ENCODE results near the gene RPS18.

The RPS18 gene

DNA sequence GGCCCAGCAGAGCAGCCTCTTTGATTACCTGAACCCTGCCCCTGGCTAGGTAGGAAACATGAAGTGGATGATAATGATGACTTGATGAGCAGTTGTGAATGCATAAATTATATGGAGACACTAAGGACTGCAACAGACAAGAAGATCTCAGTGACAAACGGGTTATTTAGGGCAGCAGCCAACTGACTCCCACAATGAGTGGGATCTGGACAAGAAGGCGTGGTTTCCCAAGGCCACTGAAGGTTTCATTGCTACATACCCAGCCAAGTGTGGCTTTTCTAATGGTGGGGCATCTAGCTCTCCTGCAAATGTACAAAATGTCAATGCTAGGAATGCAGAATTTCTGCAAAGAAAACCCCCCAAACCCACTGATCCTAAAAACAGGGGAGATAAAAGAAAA lies 34.1 kb upstream of the RPS18 start:
- POLR2A ChIA-PET = interaction anchor here (1.0 to 1.6 kb wide), 4 partner anchors 9 to 266 kb away, joined by 3 to 6 read pairs (median 4); no protein-coding TSS in a partner anchor
- CTCF ChIA-PET = interaction anchor here (0.7 to 1.5 kb wide), 3 partner anchors 10 to 355 kb away, joined by 3 to 6 read pairs (median 4); no protein-coding TSS in a partner anchor
- no peak for DNase-seq (ENCODE audit: extremely low spot score)
- TF ChIP-seq LEF1 (IDR thresholded peaks at IDR 0.05; ENCODE audit: borderline replicate concordance) (no peak), HDGF (IDR thresholded peaks at IDR 0.05; ENCODE audit: borderline replicate concordance) (no peak), ARNT (IDR thresholded peaks at IDR 0.05) (no peak), FOXK2 (IDR thresholded peaks at IDR 0.05) (no peak), L3MBTL2 (conservative IDR thresholded peaks at IDR 0.05) (no peak)

DNA sequence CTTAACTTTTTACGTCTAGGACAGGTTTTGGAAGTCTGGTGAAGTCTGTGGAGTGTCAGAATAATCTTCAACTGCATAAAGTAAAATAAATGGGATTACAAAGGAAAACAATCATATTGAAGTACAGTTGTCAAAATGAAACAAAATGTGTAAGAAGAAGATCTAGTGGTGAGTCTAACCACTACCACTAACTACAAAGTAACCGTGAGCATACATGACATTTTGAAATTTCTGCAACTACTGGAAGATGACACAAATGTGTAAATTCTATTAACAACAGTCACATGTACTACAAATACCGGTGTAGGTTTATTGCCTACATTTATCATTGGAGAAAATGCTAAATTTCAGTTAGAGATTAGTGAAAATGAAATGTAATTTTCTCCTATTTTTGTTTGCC lies 29.9 kb upstream of the RPS18 start:
- POLR2A ChIA-PET = no interaction called here
- CTCF ChIA-PET = interaction anchor here (0.7 kb wide), 1 partner anchor 116 kb away, joined by 3 read pairs; no protein-coding TSS in a partner anchor

GRCh38 chr6:33243476-33243875 lies 28.4 kb upstream of the RPS18 start:
- no peak for DNase-seq (ENCODE audit: extremely low spot score)
- ChIA-PET CTCF (interaction anchor here (0.7 kb wide), 1 partner anchor 96 kb away, joined by 9 read pairs; no protein-coding TSS in a partner anchor), POLR2A (no interaction called here)
- TF ChIP-seq, protein P1, sequence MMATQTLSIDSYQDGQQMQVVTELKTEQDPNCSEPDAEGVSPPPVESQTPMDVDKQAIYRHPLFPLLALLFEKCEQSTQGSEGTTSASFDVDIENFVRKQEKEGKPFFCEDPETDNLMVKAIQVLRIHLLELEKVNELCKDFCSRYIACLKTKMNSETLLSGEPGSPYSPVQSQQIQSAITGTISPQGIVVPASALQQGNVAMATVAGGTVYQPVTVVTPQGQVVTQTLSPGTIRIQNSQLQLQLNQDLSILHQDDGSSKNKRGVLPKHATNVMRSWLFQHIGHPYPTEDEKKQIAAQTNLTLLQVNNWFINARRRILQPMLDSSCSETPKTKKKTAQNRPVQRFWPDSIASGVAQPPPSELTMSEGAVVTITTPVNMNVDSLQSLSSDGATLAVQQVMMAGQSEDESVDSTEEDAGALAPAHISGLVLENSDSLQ (IDR thresholded peaks at IDR 0.05) = no peak
- TF ChIP-seq FOXK2 (IDR thresholded peaks at IDR 0.05) (no peak), NFRKB (IDR thresholded peaks at IDR 0.05) (no peak), L3MBTL2 (conservative IDR thresholded peaks at IDR 0.05) (no peak), FOXA1 (IDR thresholded peaks at IDR 0.05) (no peak), ELF4 (IDR thresholded peaks at IDR 0.05) (no peak), TARDBP (IDR thresholded peaks at IDR 0.05) (no peak), CTBP1 (IDR thresholded peaks at IDR 0.05; ENCODE audit: borderline replicate concordance) (no peak)

More for the DNA sequence above, 29.9 kb upstream of the RPS18 start:
- no peak for DNase-seq (ENCODE audit: extremely low spot score)
- TF ChIP-seq CTBP1 (IDR thresholded peaks at IDR 0.05; ENCODE audit: borderline replicate concordance) = no peak
- TF ChIP-seq FOXK2 (IDR thresholded peaks at IDR 0.05) = no peak

- TF ChIP-seq ELF4 (IDR thresholded peaks at IDR 0.05) = no peak
- TF ChIP-seq ZNF384 (IDR thresholded peaks at IDR 0.05) = no peak
- TF ChIP-seq BHLHE40 (IDR thresholded peaks at IDR 0.05; ENCODE audit: borderline replicate concordance) = no peak
- TF ChIP-seq FOXA1 (IDR thresholded peaks at IDR 0.05) = no peak
- TF ChIP-seq CTBP1 (IDR thresholded peaks at IDR 0.05; ENCODE audit: borderline replicate concordance) = no peak
- TF ChIP-seq L3MBTL2 (conservative IDR thresholded peaks at IDR 0.05) = no peak
- no peak for TF ChIP-seq SUZ12 (IDR thresholded peaks at IDR 0.05)
- TF ChIP-seq FOXK2 (IDR thresholded peaks at IDR 0.05) = no peak
- TF ChIP-seq TARDBP (IDR thresholded peaks at IDR 0.05) = no peak
- TF ChIP-seq HDGF (IDR thresholded peaks at IDR 0.05; ENCODE audit: borderline replicate concordance) = no peak
- no peak for TF ChIP-seq LEF1 (IDR thresholded peaks at IDR 0.05; ENCODE audit: borderline replicate concordance)
- TF ChIP-seq FOXM1 (IDR thresholded peaks at IDR 0.05; ENCODE audit: borderline replicate concordance) = no peak
- no peak for TF ChIP-seq SP1 (IDR thresholded peaks at IDR 0.05)
- TF ChIP-seq, protein P1 (IDR thresholded peaks at IDR 0.05) = no peak
- no peak for TF ChIP-seq ARNT (IDR thresholded peaks at IDR 0.05)
- TF ChIP-seq NFRKB (IDR thresholded peaks at IDR 0.05) = no peak
- CTCF ChIA-PET = interaction anchor here (0.6 to 2.7 kb wide), 16 partner anchors 10 to 263 kb away, joined by 3 to 19 read pairs (median 4); partner anchors contain the start of genes HSD17B8 and RPS18
- POLR2A ChIA-PET = interaction anchor here (0.6 to 7.2 kb wide), 18 partner anchors 8 to 276 kb away, joined by 3 to 64 read pairs (median 8); partner anchors contain the start of genes B3GALT4, HSD17B8, RGL2 and RING1
- peak; percentile 80 for DNase-seq (ENCODE audit: extremely low spot score)
These were observed 23.8 kb upstream of the RPS18 start for GRCh38 chr6:33247977-33248642.

- CTCF ChIA-PET = interaction anchor here (0.6 to 2.7 kb wide), 13 partner anchors 11 to 248 kb away, joined by 3 to 19 read pairs (median 5); partner anchors contain the start of gene RPS18
- TF ChIP-seq TARDBP (IDR thresholded peaks at IDR 0.05) (no peak), L3MBTL2 (conservative IDR thresholded peaks at IDR 0.05) (peak; percentile 81)
- DNase-seq (ENCODE audit: extremely low spot score) = peak; percentile 19
- POLR2A ChIA-PET = interaction anchor here (0.6 to 7.2 kb wide), 17 partner anchors 9 to 277 kb away, joined by 3 to 64 read pairs (median 9); partner anchors contain the start of genes B3GALT4, HSD17B8, RGL2 and RING1
These were observed 23.3 kb upstream of the RPS18 start for GRCh38 chr6:33248643-33248931.

DNA sequence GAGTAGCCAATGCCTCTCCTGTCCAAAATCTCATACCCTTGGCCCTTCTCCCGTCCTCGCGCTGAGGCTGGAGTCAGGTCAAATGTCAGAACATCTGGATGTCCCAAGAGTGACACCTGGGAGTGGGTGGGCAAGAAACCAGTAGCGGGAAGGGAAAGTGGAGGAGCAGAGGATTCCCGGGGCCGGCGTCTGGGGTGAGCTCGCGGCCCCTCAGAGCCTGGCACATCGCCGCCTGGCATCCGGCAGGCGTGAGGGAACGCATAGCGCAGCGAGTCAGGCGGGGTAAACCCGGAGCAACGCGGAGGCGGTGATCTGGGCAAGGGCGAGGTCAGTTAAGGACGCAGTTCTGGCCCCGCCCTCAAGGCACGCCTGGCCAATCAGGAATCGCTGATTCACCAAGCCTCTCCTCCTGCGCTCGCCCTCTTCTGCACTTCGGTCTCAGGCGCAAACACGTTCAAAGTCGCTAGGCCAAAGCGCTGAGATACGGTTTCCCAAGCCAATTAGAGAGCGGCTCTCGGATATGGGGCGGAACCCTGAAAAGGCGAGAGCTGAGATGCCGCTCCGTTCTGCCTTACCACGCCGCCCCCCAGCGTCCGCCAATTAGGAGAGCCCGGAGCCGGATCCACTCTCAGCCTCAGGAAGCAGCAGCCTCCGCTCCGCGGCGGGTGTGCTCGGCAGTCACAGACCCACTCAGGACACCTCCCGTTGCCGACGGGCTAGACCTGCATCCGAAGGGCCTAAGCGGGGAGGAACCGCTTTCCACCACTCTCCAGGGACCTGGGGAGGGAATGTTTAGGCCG lies 22.7 kb upstream of the RPS18 start:
- ChIA-PET CTCF (interaction anchor here (0.6 to 2.7 kb wide), 9 partner anchors 11 to 248 kb away, joined by 3 to 19 read pairs (median 5); partner anchors contain the start of gene B3GALT4), POLR2A (interaction anchor here (0.6 to 7.2 kb wide), 24 partner anchors 9 to 278 kb away, joined by 3 to 64 read pairs (median 5); partner anchors contain the start of genes B3GALT4, HSD17B8, RGL2 and RING1)
- TF ChIP-seq L3MBTL2 (conservative IDR thresholded peaks at IDR 0.05) (peak; percentile 41; the same call in 1 of the 2 replicates), HDGF (IDR thresholded peaks at IDR 0.05; ENCODE audit: borderline replicate concordance) (peak; percentile 30; the same call in 1 of the 2 replicates), NFRKB (IDR thresholded peaks at IDR 0.05) (no peak), SP1 (IDR thresholded peaks at IDR 0.05) (no peak)
- TF ChIP-seq, protein P1 (IDR thresholded peaks at IDR 0.05) = peak; percentile 97
- peak; percentile 91 for DNase-seq (ENCODE audit: extremely low spot score)

All from HEK293T (cell line).